NCI-H2196 treated with DMSO at 0.1 percent for 48 hours (cell line): ENCODE results near the gene REEP5.
"Not testable (repeated sequence)": the region's sequence is repeated elsewhere in the genome, so short reads cannot be mapped to it uniquely, and the experiment has no call there.

Experiments used
- DNase-seq: peaks from one replicate; lab custom pipeline; 2025; ENCODE audit not compliant: unreplicated experiment; lab: John Stamatoyannopoulos, UW

REEP5 gene

GRCh38 chr5:112933651-112934365, 11.8 kb upstream of the REEP5 start:
- DNase-seq: no peak

DNA sequence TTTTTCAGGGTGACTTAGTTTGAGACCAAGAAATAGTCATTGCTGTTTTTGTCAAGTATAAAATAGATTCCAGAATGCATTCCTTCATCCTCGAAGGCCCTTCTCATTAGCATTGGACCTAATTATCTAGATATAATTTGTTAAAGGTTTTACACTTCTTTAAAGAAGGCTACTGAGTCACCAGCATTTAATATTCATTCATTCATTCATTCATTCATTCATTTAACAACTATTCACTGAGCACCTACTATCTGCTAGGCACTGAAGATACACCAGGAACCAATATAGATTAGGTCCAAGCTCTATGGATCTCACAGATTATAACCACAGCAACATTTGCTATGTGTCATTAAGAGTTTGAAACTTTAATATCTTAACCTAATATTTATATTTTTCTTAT, 11.1 kb upstream of the REEP5 start:
- DNase-seq: no peak

GRCh38 chr5:112931473-112931872, 9.4 kb upstream of the REEP5 start:
- no peak for DNase-seq

- no peak for DNase-seq
These were observed 8.0 kb upstream of the REEP5 start for GRCh38 chr5:112930082-112930344.

DNA sequence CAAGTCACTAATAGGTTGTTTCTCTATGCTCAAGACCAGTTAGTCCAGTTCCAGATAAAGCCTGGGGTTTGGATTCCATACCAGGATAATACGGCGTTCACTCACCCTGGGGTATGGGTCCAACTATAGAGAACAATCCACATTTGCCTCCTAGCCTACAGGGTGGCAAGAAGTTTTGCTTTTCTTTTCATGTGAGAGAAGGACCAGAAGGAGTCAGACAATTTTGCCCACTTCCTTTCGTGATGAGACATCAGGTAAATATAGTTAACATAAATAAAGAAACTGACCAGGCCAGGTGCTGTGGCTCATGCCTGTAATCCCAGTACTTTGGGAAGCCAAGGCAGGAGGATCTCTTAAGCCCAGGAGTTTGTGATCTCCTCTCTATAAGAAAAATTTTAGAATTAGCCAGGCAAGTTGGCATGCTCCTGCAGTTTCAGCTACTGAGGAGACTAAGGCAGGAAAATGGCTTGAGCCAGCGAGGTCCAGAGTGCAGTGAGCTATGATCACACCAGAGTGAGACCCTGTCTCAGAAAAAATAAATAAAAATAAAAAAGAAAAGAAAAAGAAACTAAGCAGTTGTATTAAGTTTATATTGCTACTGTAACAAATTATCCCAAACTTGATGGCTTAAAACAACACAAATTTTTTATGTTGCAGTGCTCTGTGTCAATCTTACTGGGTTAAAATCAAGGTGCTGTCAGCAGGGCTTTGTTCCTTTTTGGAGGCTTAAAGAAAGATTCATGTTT, 7.5 kb upstream of the REEP5 start:
- DNase-seq: no peak

DNA sequence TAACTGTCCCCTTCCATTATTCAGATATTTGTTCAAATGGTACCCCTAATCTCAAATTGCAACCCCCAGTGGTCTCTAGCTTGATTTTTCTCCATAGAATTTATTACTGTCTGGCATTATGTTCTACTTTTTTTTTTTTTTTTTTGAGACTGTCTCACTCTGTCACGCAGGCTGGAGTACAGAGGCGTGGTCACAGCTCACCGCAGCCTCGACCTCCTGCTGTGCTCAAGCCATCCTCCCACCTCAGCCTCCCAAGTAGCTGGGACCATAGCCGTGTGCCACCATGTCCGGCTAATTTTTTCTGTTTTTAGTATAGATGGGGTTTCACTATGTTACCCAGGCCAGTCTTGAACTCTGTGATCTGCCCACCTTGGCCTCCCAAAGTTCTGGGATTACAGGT, 2.0 kb upstream of the REEP5 start:
- no peak for DNase-seq

DNA sequence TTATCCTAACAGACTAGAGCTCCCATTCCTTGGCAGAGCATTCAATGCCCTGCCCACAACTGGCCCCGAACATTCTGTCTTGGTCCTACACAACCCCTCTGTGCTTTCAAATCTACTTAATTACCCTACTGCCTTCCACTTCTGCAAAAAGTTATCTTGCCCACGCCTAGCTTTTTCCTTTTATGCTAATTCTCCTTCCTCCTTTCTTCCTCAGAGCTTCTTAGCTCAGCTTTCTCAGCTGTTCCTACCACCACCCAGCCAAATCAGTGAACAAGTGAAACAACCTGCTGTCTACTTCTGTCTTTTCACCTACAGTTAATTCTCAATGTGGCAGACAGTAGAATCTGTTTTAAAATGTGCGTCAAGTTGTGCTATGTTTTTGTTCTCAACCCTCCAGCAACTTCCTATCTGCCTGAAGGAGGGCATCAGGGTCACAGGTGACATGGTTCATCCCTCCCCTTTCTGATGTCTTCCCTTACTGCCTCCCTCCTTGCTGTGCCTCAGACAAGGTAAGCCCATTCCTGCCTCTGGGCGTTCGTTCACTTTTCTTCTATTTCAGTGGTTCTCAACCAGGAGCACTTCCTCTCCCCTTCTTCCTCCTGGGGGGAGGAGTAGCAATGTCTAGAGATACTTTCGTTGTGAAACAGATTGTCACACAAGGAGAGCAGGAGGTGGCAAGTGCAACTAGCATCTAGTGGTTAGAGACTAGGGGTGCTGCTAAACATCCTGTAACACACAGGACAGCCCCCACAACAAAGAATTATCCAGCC, 1.3 kb upstream of the REEP5 start:
- no peak for DNase-seq

DNA sequence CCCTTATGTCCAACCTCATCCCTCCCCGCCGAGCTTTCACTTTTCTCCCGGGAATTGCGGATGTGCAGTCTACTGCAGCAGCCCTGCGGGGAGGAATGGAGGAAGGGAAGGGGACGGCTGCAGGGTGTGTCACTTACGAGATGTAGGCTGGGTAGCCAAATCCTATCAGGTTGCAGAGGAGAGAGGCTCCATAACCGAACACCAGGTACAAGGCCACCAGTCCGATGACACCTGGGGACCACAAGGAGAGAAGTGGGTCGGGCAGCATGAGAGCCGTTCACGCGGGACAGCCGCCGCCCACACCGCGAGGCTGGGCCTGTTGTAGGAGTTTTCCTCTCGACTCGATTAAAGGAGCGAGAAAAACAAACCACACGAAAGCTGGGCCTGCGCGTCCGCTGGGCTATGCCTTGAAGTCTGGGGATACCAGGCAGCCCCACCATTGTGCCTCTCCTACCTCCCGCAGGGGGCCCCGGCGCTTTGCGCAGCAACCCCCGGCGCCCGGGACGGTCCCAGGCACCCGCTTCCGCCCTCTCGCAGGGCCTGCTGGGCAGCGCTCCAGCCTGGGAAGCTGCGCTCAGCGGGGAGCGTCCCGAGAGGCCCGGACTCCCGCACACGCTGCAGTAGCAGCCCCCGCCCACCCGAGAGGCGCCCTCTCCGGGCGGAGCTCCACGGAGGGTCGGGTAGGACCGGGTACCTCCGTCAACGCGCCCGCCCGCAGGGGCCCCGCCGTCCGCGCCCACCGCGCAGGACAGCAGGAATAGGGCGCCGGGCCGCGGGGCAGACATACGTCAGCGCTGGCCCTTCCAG, 798 bp downstream of the REEP5 start:
- DNase-seq: peak; percentile 29

DNA sequence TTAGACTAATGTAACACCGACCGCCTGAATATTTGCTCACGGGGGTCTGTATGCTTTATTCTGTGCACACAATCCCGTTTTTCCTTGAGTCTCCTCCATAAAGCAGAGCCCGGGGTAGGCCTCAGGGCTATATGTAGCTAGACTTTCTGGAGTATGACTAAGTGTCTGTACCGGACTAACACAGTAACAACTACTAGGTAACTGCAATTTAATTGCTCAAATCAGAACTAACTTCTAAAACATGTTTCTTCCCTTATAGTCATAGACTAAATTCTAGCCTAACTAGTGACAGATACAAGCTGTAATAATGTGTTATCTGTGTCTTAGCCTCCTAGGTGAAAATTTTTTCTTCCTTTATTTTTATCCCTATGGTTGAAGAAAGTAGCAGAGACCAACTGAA, 2.1 kb downstream of the REEP5 start:
- DNase-seq: no peak

DNA sequence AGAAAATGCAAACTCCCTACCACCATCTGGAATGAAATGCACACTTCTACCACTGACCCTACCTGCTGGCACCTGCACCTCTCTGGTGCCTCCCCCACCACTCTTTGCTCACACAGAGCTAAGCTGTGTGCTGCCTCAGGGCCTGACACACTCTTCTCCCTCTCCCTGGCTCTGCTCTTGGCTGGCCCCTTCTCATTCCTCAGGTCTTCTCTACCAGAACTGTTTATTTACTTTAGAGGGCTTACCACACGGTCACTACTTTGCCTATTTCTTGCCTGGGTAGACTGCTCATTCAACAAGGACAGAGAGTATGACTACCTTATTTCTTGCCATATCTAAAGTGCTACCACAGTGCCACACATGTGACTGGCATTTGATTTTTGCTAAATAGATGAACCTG, 3.3 kb downstream of the REEP5 start:
- DNase-seq: no peak

GRCh38 chr5:112918136-112918535, 3.9 kb downstream of the REEP5 start:
- no peak for DNase-seq

GRCh38 chr5:112917453-112917995, 4.5 kb downstream of the REEP5 start:
- no peak for DNase-seq

- DNase-seq: no peak
These were observed 6.2 kb downstream of the REEP5 start for GRCh38 chr5:112915831-112916230.

- DNase-seq: no peak
These were observed 7.4 kb downstream of the REEP5 start for GRCh38 chr5:112914584-112914983.

DNA sequence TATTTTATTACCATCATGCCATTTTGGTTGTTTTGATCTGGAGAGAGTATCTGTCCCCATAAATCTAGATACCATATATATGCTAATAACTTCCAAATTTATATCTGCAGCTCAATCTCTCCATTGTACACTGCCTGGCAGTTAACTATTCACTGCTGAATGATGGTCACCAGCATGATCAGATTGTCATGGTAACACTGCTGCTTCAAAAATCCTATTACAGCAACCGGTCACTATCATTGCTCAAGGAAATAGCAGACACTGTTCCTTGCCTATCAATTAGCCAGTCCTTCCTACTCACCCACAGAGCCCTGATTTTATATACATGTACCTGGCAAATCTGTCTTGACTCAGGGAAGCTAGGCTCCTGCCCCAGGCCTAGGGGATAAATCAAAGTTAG, 11.5 kb downstream of the REEP5 start:
- no peak for DNase-seq

DNA sequence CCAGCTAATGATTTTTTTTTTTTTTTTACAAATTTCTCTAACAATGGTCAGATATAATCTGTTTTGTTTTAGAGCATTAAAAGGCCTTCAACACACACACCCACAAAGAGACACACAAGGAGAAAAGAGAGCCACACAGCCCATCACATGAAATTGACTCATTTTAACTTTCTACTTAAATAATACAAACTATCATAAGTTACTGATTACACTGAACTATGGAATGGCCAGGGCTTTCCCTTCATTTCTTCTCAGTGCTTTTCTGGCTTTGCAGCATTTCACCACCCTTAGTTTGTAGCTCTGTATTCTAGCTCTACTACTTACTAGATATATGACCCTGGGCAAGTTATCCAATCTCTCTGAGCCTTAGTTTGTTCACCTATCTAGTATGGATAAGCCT, 13.2 kb downstream of the REEP5 start:
- DNase-seq: no peak

- DNase-seq: no peak
These were observed 14.8 kb downstream of the REEP5 start for GRCh38 chr5:112907166-112907631.

- DNase-seq: no peak
These were observed 15.4 kb downstream of the REEP5 start for GRCh38 chr5:112906637-112907036.

DNA sequence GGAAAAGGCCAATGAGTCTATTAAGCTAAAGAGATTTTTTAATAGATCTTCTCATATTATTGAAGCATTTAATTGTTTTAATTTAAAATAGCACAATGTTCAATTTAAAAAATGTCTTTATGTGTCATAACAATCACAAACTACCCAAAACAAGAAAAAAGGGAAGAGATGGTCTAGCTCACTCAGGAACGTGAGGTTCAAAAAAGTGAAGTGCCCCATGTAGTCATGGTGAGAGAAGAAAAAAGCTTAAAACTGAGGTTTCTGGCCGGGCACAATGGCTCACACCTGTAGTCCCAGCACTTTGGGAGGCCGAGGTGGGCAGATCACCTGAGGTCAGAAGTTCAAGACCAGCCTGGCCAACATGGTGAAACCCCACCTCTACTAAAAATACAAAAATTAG, 17.0 kb downstream of the REEP5 start:
- not testable (repeated sequence) for DNase-seq

- no peak for DNase-seq
These were observed 19.5 kb downstream of the REEP5 start for GRCh38 chr5:112902561-112902960.

- DNase-seq: no peak
These were observed 26.3 kb downstream of the REEP5 start for GRCh38 chr5:112895682-112896081.
